Hepatocyte (in vitro differentiated cells): ENCODE results near the gene TMEM170B.

Experiments
- EZH2 ChIP-seq: fragments of 200-600 bp; sonication (generic); IDR thresholded peaks from 2 replicates; pipeline ENCODE4 v1.6.1; 2016; ENCODE audit warnings: antibody characterized with exemption, mild to moderate bottlenecking, borderline replicate concordance
- EZH2phosphoT487 ChIP-seq: fragments of 200-600 bp; sonication (generic); IDR thresholded peaks from one replicate; pipeline ENCODE4 v1.6.1; 2018; ENCODE audit warnings: antibody characterized with exemption, mild to moderate bottlenecking, low read depth, moderate library complexity; ENCODE audit not compliant: unreplicated experiment, severe bottlenecking
- TF ChIP-seq, protein P1 (sequence below): fragments of 200-600 bp; sonication (generic); IDR thresholded peaks from 2 replicates; pipeline ENCODE4 v1.5.1; 2016; ENCODE audit warnings: antibody characterized with exemption, mild to moderate bottlenecking; ENCODE audit not compliant: poor library complexity

GRCh38 chr6:11538052-11538818, 686 bp downstream of the TMEM170B start:
- TF ChIP-seq, protein P1, sequence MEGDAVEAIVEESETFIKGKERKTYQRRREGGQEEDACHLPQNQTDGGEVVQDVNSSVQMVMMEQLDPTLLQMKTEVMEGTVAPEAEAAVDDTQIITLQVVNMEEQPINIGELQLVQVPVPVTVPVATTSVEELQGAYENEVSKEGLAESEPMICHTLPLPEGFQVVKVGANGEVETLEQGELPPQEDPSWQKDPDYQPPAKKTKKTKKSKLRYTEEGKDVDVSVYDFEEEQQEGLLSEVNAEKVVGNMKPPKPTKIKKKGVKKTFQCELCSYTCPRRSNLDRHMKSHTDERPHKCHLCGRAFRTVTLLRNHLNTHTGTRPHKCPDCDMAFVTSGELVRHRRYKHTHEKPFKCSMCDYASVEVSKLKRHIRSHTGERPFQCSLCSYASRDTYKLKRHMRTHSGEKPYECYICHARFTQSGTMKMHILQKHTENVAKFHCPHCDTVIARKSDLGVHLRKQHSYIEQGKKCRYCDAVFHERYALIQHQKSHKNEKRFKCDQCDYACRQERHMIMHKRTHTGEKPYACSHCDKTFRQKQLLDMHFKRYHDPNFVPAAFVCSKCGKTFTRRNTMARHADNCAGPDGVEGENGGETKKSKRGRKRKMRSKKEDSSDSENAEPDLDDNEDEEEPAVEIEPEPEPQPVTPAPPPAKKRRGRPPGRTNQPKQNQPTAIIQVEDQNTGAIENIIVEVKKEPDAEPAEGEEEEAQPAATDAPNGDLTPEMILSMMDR: no peak
- TF ChIP-seq EZH2phosphoT487 (no peak), EZH2 (no peak)
